ENCODE measurements around the gene MYO5B. TPM values are rescaled to one million over a fixed set of nuclear protein-coding genes. Genes with fewer than 3 reads are reported as not detected.
"Not testable (repeated sequence)": the region's sequence is repeated elsewhere in the genome, so short reads cannot be mapped to it uniquely, and the experiment has no call there.

The MYO5B gene
- total RNA-seq, 4 donors from 2014 or later: 2.0 to 13.9 (median 5.3) TPM

DNA sequence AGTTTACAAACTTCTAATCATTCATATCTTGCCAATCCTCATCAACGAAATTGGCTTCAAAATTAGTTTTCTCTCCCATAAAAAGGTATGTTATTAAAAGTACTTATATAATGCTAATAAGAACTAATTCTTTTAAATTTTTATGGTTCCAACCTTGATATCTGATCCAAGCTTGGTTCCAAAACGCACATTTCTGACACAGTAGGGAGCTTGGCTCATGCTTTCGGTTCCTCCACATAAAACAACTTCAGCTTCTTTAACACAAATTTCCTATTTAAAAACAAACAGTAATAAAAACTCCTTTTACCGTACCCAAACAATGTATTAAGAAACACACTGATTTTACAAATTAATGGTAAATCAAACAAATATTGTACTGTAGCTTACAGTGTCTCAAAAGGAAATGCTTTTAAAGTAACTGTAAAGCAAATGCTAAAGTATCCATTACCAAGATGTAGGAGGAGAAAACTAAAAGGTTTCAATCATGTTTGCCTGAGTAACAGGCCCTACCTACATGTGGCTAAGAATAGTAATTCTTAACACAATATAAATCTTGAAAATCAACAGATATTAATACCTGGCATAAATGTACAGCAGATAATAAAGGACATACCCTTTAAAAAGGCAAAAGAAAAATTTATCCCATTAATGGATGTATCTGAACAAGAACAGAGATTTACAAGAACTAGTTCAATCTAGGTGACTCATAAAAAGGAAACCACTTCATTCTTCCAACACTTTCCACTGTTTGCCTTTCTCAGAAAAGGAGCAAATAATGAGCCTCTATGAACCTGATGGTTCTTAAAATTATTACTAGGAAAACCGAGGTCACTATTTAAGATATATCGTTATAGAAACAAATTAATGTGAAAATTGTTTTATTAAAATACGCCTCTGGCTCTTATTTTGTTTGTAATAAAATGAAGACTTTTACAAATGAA lies 399.1 kb downstream of the MYO5B start:
- Histone ChIP-seq H3K9me3 (no peaks in the 10 kb centered on the region), H3K27ac (replicated peaks in 1 of 4) (no peak overlapping the region), H3K4me3 (no peak overlapping the region), H3K36me3 (peaks cover 26 to 77% (median 58%) of the 10 kb centered on the region in 4 donors), H3K4me1 (no peaks in the 10 kb centered on the region), H3K27me3 (no peaks in the 10 kb centered on the region)
- no peak for DNase-seq (ENCODE audit: extremely low spot score)
- intact Hi-C loops (cut with DNase I): no loop called here
- WGBS: 94% methylated on average over 7 of the region's 7 CpGs
- TF ChIP-seq EP300 (IDR thresholded peaks at IDR 0.05): no peak
- no peak for TF ChIP-seq POLR2AphosphoS5 (IDR thresholded peaks at IDR 0.05)

DNA sequence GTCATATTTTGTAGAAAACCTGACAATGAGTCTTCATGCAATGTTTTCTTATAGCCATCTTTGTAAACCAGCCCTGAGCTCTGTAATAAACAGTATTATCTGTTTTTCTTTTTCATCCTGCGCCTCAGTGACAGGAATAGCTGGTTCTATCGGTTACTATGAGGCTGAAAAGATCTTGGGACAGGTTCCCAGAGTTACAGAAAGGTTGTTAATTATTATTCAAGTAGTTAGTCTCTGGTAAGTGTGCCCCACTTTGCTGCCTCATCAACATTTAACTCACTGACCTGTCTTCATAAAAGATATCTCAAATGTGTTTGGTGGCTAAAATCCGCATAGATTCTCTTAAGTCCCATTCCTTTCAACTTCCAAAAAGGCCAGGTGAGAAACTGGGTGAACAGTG lies 400.2 kb downstream of the MYO5B start:
- 83% methylated on average over 3 of the region's 3 CpGs for WGBS
- Histone ChIP-seq H3K4me1 (no peaks in the 10 kb centered on the region), H3K9me3 (no peaks in the 10 kb centered on the region), H3K4me3 (no peak overlapping the region), H3K36me3 (peaks cover 32 to 84% (median 70%) of the 10 kb centered on the region in 4 donors), H3K27ac (replicated peaks in 1 of 4) (no peak overlapping the region), H3K27me3 (no peaks in the 10 kb centered on the region)
- TF ChIP-seq EP300 (IDR thresholded peaks at IDR 0.05): no peak
- TF ChIP-seq, protein P1, sequence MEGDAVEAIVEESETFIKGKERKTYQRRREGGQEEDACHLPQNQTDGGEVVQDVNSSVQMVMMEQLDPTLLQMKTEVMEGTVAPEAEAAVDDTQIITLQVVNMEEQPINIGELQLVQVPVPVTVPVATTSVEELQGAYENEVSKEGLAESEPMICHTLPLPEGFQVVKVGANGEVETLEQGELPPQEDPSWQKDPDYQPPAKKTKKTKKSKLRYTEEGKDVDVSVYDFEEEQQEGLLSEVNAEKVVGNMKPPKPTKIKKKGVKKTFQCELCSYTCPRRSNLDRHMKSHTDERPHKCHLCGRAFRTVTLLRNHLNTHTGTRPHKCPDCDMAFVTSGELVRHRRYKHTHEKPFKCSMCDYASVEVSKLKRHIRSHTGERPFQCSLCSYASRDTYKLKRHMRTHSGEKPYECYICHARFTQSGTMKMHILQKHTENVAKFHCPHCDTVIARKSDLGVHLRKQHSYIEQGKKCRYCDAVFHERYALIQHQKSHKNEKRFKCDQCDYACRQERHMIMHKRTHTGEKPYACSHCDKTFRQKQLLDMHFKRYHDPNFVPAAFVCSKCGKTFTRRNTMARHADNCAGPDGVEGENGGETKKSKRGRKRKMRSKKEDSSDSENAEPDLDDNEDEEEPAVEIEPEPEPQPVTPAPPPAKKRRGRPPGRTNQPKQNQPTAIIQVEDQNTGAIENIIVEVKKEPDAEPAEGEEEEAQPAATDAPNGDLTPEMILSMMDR (IDR thresholded peaks at IDR 0.05): no peak
- no peak for TF ChIP-seq POLR2AphosphoS5 (IDR thresholded peaks at IDR 0.05)
- no peak for TF ChIP-seq POLR2A (IDR thresholded peaks at IDR 0.05; ENCODE audit: low read depth)
- no peak for DNase-seq (ENCODE audit: extremely low spot score)
- intact Hi-C loops (cut with DNase I): no loop called here

DNA sequence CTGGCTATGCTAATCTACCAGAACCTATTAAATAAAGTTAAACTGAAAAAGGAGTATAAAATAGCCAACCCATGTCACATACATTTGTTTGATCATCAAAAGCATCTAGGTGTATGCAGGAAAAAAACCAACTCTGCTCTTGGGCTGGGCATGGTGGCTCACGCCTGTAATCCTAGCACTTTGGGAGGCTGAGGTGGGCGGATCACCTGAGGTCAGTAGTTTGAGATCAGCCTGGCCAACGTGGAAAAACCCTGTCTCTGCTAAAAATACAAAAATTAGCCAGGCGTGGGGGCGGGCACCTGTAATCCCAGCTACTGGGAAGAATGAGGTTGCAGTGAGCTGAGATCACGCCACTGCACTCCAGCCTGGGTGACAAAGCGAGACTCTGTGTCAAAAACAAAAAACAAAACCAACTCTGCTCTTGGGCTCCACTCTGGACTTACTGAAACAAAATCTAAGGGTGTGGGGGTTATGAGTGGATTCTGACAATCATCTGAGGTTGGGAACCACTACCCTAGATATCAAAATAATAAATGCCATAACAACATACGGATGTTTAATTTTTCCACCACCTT lies 405.3 kb downstream of the MYO5B start:
- H3K27me3 ChIP-seq; H3K4me3 ChIP-seq; H3K4me1 ChIP-seq; DNase-seq (ENCODE audit: extremely low spot score); intact Hi-C loops (cut with DNase I); H3K27ac ChIP-seq (replicated peaks in 1 of 4); H3K9me3 ChIP-seq: not testable (repeated sequence)
- peaks cover 31 to 98% (median 80%) of the 10 kb centered on the region in 4 donors for H3K36me3 ChIP-seq
- WGBS: 89% methylated on average over 8 of the region's 8 CpGs

DNA sequence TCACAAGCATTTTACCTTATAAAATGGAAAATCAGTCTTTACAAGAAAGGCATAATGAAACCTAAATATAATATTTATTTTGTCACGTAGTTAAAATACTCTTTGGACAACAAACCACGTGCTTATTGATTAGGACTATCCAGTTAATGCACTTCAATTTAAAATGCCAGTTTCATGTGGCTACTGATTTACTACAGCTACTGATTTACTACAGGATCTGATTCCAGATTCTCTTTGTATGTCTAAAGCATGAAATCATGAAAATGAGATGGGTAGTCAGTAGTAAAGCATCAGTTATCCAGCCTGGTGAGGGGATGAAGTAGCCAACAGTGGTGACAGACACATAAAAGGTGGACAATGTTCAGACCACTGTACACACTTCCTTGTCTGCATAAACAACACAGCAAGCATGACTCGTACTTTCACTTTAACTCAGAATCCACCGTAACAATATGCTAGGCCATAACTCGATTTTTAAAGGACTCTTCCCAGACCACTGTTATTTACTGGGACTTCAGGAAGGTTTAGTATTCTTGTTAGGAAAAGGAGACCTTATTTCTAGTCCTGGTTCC lies 406.5 kb downstream of the MYO5B start:
- no peaks in the 10 kb centered on the region for H3K4me1 ChIP-seq
- 71% methylated on average over 5 of the region's 5 CpGs for WGBS
- no peak overlapping the region for H3K4me3 ChIP-seq
- no peaks in the 10 kb centered on the region for H3K9me3 ChIP-seq
- TF ChIP-seq POLR2AphosphoS5 (IDR thresholded peaks at IDR 0.05): no peak
- TF ChIP-seq, protein P1 (IDR thresholded peaks at IDR 0.05): no peak
- TF ChIP-seq EP300 (IDR thresholded peaks at IDR 0.05): no peak
- no peak for DNase-seq (ENCODE audit: extremely low spot score)
- intact Hi-C loops (cut with DNase I): no loop called here
- no peak overlapping the region for H3K27ac ChIP-seq (replicated peaks in 1 of 4)
- H3K36me3 ChIP-seq: peaks cover 20 to 94% (median 77%) of the 10 kb centered on the region in 4 donors
- H3K27me3 ChIP-seq: no peaks in the 10 kb centered on the region

DNA sequence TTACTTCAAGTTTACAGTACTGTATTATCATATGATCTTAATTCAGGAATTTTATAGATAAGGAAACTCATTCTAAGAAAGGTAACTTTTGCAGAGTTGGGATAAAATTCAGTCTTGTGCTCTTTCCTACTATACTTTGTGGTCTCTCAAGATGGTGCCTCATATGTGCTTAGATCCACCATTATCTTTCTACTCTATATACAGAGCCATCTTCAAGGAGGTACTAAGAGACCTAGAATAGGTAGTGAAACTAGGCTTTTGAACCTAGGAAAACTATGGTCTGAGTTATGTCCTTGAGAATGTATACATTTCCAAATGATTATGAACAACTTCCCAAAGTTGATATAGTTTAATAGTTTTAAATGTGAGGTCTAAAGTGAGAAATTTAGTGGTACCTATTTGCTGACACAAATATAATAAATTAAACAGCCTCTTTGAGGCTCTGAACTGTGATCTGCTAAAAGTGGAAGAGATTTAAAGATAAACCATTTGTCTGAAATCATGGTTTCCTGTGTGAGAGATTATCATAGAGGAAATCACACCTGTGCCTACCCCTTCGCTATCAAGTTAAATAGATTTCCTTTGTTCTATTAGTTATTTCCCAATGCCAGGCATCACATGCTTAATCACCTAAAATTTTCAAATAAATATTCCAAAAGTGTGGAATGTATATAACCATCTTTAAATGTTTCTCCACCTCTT lies 408.8 kb downstream of the MYO5B start:
- intact Hi-C loops (cut with DNase I): no loop called here
- peaks cover 7 to 94% (median 73%) of the 10 kb centered on the region in 4 donors for H3K36me3 ChIP-seq
- 97% methylated on average over 1 of the region's 1 CpG for WGBS
- no peaks in the 10 kb centered on the region for H3K9me3 ChIP-seq
- H3K4me1 ChIP-seq: no peaks in the 10 kb centered on the region
- H3K4me3 ChIP-seq: no peak overlapping the region
- TF ChIP-seq EP300 (IDR thresholded peaks at IDR 0.05) (no peak), POLR2AphosphoS5 (IDR thresholded peaks at IDR 0.05) (no peak), POLR2A (IDR thresholded peaks at IDR 0.05; ENCODE audit: low read depth) (no peak)
- TF ChIP-seq, protein P1 (IDR thresholded peaks at IDR 0.05): no peak
- no peak overlapping the region for H3K27ac ChIP-seq (replicated peaks in 1 of 4)
- no peak for DNase-seq (ENCODE audit: extremely low spot score)
- H3K27me3 ChIP-seq: no peaks in the 10 kb centered on the region

Measured in esophagus muscularis mucosa (tissue), 4 donors.